GM12892 (cell line): ENCODE data around the gene SEC23B.

Experiments used
- POLR2A ChIP-seq: IDR thresholded peaks from 2 replicates; pipeline ENCODE4 v1.6.1; 2011; ENCODE audit warnings: low read depth, low read length, control low read depth
- POLR2AphosphoS5 ChIP-seq: IDR thresholded peaks from 2 replicates; pipeline ENCODE4 v1.6.1; 2011; ENCODE audit warnings: low read depth, low read length, control low read depth

GRCh38 chr20:18577942-18578341, 70.2 kb downstream of the SEC23B start:
- TF ChIP-seq POLR2A (no peak), POLR2AphosphoS5 (no peak)
